Gastroesophageal sphincter (tissue), 4 donors: Measurements from ENCODE around the gene SCD. TPM values are rescaled to one million over a fixed set of nuclear protein-coding genes. Genes with fewer than 3 reads are reported as not detected.

ENCODE experiments used
- ATAC-seq: fragments of 150-250 bp; one replicate; pipeline ENCODE4 v1.9.1; 2016; ENCODE audit warnings: mild to moderate bottlenecking, moderate library complexity
- H3K27ac ChIP-seq, 4 donors: fragments of 200-600 bp; sonication (generic) in 3 of 4; 1 replicate in 3 of 4; 2 replicates in 1 of 4; pipeline ENCODE4 v1.5.1; 2016 to 2019
- H3K27me3 ChIP-seq: fragments of 200-600 bp; sonication (generic); one replicate; pipeline ENCODE4 v1.5.1; 2019
- H3K36me3 ChIP-seq, 2 donors: fragments of 200-600 bp; sonication (generic); one replicate each; pipeline ENCODE4 v1.5.1; 2019; ENCODE audit warnings: control low read depth in 1 of 2
- H3K4me1 ChIP-seq, 3 donors: fragments of 200-600 bp; sonication (generic); 1 replicate in 2 of 3; 2 replicates in 1 of 3; pipeline ENCODE4 v1.5.1; 2016 to 2019; ENCODE audit warnings: control low read depth in 2 of 3
- H3K4me3 ChIP-seq, 2 donors: fragments of 200-600 bp; sonication (generic); one replicate each; pipeline ENCODE4 v1.5.1; 2019; ENCODE audit warnings: mild to moderate bottlenecking in 1 of 2, moderate library complexity in 1 of 2
- H3K9me3 ChIP-seq, 3 donors: fragments of 200-600 bp; sonication (generic); one replicate each; pipeline ENCODE4 v1.5.1; 2017 to 2019; ENCODE audit warnings: control low read depth in 2 of 3
- EP300 ChIP-seq: sonication (generic); formaldehyde crosslinking; IDR thresholded peaks from one replicate; pipeline ENCODE4 v1.6.1; 2017; ENCODE audit warnings: antibody characterized with exemption, mild to moderate bottlenecking
- POLR2A ChIP-seq, 2 donors: fragments of 450-650 bp; IDR thresholded peaks; one replicate each; pipeline ENCODE4 v1.6.1; 2017; ENCODE audit warnings: antibody characterized with exemption in 2 of 2, mild to moderate bottlenecking in 2 of 2, moderate library complexity in 1 of 2
- POLR2AphosphoS5 ChIP-seq: sonication (generic); formaldehyde crosslinking; IDR thresholded peaks from one replicate; pipeline ENCODE4 v1.6.1; 2017; ENCODE audit warnings: antibody characterized with exemption
- WGBS, 2 donors: methylation state at CpG; one replicate each; pipeline ENCODE4 v1.1.5; 2018; ENCODE audit warnings: low coverage in 1 of 2; 5-methylcytosine and 5-hydroxymethylcytosine counted together
- total RNA-seq, 4 donors: library from RNA; depleted of rRNA; stranded (reverse); fragments of >200 nt; gene quantifications; one replicate each; pipeline ENCODE4 v1.1.0, GENCODE V29; 2016
- TF ChIP-seq, protein P1 (sequence below), 4 experiments: fragments of 200-600 bp in 2 of 4; fragments of 450-650 bp in 2 of 4; sonication (generic) in 1 of 4; IDR thresholded peaks; one replicate each; pipeline ENCODE4 v1.5.1; 2017 to 2019; ENCODE audit warnings: antibody characterized with exemption in 4 of 4, mild to moderate bottlenecking in 2 of 4, moderate library complexity in 2 of 4

SCD gene
- total RNA-seq, 4 donors from 2014 or later = 9.1 to 25.2 (median 14.0) TPM

- H3K36me3 ChIP-seq = peaks cover 0 to 36% of the 10 kb centered on the region in 2 donors
- H3K9me3 ChIP-seq = no peaks in the 10 kb centered on the region
- no peaks in the 10 kb centered on the region for H3K27me3 ChIP-seq
- peaks cover 0 to 3% (median 0%) of the 10 kb centered on the region in 3 donors for H3K4me1 ChIP-seq
- no peak overlapping the region for H3K4me3 ChIP-seq
- no peak overlapping the region for H3K27ac ChIP-seq
- 100% methylated on average over 3 of the region's 3 CpGs for WGBS, 2 donors
- TF ChIP-seq POLR2AphosphoS5 = no peak
- TF ChIP-seq POLR2A (IDR thresholded peaks at IDR 0.05) = no peak
- TF ChIP-seq, protein P1, sequence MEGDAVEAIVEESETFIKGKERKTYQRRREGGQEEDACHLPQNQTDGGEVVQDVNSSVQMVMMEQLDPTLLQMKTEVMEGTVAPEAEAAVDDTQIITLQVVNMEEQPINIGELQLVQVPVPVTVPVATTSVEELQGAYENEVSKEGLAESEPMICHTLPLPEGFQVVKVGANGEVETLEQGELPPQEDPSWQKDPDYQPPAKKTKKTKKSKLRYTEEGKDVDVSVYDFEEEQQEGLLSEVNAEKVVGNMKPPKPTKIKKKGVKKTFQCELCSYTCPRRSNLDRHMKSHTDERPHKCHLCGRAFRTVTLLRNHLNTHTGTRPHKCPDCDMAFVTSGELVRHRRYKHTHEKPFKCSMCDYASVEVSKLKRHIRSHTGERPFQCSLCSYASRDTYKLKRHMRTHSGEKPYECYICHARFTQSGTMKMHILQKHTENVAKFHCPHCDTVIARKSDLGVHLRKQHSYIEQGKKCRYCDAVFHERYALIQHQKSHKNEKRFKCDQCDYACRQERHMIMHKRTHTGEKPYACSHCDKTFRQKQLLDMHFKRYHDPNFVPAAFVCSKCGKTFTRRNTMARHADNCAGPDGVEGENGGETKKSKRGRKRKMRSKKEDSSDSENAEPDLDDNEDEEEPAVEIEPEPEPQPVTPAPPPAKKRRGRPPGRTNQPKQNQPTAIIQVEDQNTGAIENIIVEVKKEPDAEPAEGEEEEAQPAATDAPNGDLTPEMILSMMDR (IDR thresholded peaks at IDR 0.05) = no peak
- TF ChIP-seq EP300 = no peak
- ATAC-seq = no peak
These were observed 33.4 kb downstream of the SCD start for GRCh38 chr10:100380400-100380799.

- no peak for TF ChIP-seq POLR2AphosphoS5
- TF ChIP-seq, protein P1 (IDR thresholded peaks at IDR 0.05) = no peak
- TF ChIP-seq POLR2A (IDR thresholded peaks at IDR 0.05) = no peak
- TF ChIP-seq EP300 = no peak
- H3K27ac ChIP-seq = no peak overlapping the region
These were observed 35.5 kb downstream of the SCD start for GRCh38 chr10:100382553-100382952.

DNA sequence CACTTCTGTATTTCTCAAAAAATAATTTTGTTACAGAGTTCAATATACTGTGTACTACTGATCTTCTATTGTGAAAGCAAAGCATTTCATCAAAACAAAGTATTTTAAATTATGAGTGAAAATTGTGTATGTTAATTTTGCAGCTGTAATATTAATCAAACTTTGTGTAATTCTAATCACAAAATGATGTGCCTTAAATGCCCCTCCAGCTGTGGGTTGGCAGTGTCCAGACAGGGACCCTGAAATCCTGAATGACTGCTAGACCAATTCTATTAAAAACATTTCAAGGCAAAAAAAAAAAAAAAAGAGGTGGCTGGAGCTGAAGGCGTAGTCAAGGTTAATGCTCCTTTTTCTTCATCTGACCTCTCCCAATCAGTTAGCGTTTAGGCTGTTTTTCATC lies 36.2 kb downstream of the SCD start:
- Histone ChIP-seq H3K36me3 (peaks cover 0 to 57% of the 10 kb centered on the region in 2 donors), H3K27me3 (no peaks in the 10 kb centered on the region), H3K9me3 (no peaks in the 10 kb centered on the region), H3K27ac (no peak overlapping the region), H3K4me3 (no peak overlapping the region), H3K4me1 (no peaks in the 10 kb centered on the region)
- no peak for ATAC-seq
- WGBS, 2 donors = 77 to 83% methylated on average over 2 of the region's 2 CpGs
- TF ChIP-seq POLR2AphosphoS5 (no peak), EP300 (no peak), POLR2A (IDR thresholded peaks at IDR 0.05) (no peak)
- TF ChIP-seq, protein P1 (IDR thresholded peaks at IDR 0.05) = no peak

More at GRCh38 chr10:100382553-100382952, 35.5 kb downstream of the SCD start:
- H3K4me1 ChIP-seq = no peaks in the 10 kb centered on the region
- H3K4me3 ChIP-seq = no peak overlapping the region
- peaks cover 0 to 51% of the 10 kb centered on the region in 2 donors for H3K36me3 ChIP-seq
- no peaks in the 10 kb centered on the region for H3K9me3 ChIP-seq
- no peak for ATAC-seq
- no peaks in the 10 kb centered on the region for H3K27me3 ChIP-seq
- no CpG with 5 or more reads among the region's 13 CpGs for WGBS, 2 donors

GRCh38 chr10:100391163-100392002 lies 44.4 kb downstream of the SCD start:
- H3K9me3 ChIP-seq = no peaks in the 10 kb centered on the region
- no peaks in the 10 kb centered on the region for H3K27me3 ChIP-seq
- no peak for TF ChIP-seq EP300
- TF ChIP-seq, protein P1 (IDR thresholded peaks at IDR 0.05) = no peak
- TF ChIP-seq POLR2AphosphoS5 = no peak
- TF ChIP-seq POLR2A (IDR thresholded peaks at IDR 0.05) = no peak
- peaks cover 0 to 17% of the 10 kb centered on the region in 2 donors for H3K36me3 ChIP-seq
- H3K4me1 ChIP-seq = no peaks in the 10 kb centered on the region
- no peak overlapping the region for H3K4me3 ChIP-seq
- H3K27ac ChIP-seq = no peak overlapping the region
- no peak for ATAC-seq
- 53 to 64% methylated on average over 3 of the region's 4 CpGs for WGBS, 2 donors

DNA sequence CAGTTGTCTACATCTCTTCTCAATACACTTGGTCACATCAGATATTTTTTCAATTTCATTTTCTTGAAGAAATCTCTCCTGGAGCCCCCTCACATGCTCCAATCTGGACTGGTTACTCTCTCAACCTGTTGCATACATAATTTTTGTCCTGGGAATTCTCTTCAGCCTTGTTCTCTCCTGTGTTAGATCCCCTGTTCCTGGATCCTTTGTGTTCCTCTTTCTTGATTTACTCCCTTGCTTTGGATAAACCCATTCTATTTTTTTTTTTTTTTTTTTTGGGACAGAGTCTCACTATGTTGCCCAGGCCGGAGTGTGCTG lies 45.6 kb downstream of the SCD start:
- ATAC-seq = no peak
- TF ChIP-seq EP300 = no peak
- TF ChIP-seq, protein P1 (IDR thresholded peaks at IDR 0.05) = no peak
- TF ChIP-seq POLR2AphosphoS5 = no peak
- TF ChIP-seq POLR2A (IDR thresholded peaks at IDR 0.05) = no peak
- Histone ChIP-seq H3K4me1 (no peaks in the 10 kb centered on the region), H3K9me3 (no peaks in the 10 kb centered on the region), H3K36me3 (peaks cover 0 to 9% of the 10 kb centered on the region in 2 donors), H3K27me3 (no peaks in the 10 kb centered on the region), H3K4me3 (no peak overlapping the region), H3K27ac (no peak overlapping the region)
- no CpG with 5 or more reads among the region's 1 CpG for WGBS, 2 donors
